GM19023 (cell line): ENCODE measurements around the gene PDZRN3.

ENCODE experiments used
- ATAC-seq: cut with Tn5 transposase; IDR thresholded peaks from one replicate; pipeline ENCODE4 v1.9.1; 2021; ENCODE audit warnings: mild to moderate bottlenecking, moderate library complexity; ENCODE audit not compliant: unreplicated experiment

The PDZRN3 gene

DNA sequence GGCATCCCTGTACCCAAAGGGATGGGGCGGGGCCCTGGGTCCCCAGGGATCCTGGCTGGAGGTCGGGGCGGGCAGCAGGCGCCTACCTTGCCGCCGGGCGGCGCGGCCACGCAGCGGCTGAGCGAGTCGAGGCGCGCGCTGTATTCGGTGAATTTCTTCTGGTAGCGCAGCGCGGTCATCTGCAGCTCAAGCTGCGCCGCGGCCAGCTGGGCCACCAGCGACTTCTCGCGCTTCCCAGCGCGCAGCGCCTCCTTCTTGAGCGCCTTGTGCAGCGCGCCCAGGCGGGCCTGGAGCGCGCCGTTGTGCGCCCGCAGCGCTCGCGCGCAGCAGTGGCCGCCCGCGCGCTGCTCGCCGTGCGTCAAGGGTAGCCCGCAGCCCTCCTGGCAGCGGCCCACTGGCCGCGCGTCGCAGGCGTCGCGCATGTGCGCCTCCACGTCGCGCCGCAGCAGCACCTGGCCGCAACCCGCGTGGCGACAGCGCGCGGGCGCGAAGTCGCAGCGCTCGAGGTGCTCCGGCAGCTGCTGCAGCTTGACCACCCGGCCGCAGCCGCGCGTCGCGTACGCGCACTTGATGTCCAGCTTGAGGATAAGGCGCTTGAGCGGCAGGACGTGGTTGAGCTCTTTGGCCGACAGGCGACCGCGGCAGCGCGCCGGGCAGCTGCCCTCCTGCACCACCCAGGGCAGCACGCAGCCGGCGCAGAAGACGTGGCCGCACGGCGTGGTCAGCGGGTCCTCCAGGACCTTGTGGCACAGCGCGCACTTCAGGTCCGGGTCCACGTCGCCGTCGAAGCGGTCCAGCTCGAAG lies 522 bp downstream of the PDZRN3 start:
- ATAC-seq: no peak

DNA sequence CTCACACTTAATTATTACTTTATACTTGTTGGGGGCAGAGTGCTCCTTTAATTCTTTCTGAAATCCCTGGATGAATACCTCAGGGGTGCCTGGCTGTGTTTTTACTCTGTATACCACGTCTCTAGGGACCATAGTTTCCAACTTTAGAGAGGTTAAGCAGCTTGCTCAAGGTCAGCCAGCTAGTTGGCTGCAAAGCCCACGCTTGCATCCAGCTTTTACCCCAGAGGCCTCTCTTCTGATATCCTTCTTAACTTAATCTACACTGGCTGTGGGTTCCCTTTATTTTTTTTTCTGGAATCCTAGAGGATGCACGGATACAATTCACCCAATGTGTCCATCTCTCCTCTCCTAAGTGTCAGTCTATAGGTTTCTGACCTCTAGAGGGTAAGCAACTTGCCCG lies 1.4 kb downstream of the PDZRN3 start:
- no peak for ATAC-seq

DNA sequence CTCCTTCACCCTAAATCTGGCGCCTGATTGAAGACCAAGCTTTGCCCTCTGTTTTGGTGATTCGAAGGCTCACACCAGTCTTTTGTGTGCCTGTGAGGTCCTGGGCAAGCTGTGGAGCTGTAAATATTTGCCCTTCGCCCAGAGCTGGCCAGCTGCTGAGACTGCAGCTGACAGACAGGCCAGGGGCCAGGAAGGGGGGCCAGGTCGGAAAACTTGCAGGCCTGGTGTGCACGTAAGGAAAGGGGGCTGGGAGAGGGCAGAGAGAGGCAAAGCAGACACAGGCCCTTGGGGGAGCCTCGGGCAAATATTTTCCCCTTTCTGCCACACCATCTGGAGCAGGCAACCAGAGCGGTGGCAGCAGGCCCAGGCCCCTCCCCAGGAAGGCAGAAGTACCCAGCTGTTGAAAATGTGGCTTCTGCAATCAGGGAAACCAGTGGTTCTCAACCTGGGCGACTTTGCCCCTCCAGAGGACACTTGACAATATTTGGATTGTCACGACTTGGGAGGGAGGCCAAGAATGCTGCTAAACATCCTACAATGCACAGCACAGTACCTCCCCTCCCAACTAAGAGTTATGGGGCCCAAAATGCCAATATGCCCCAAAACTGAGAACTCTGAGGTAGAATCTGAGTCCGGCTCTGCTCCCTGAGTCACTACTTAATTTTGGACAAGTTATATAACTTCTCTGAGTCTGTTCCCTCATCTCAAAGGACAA lies 2.5 kb downstream of the PDZRN3 start:
- no peak for ATAC-seq

DNA sequence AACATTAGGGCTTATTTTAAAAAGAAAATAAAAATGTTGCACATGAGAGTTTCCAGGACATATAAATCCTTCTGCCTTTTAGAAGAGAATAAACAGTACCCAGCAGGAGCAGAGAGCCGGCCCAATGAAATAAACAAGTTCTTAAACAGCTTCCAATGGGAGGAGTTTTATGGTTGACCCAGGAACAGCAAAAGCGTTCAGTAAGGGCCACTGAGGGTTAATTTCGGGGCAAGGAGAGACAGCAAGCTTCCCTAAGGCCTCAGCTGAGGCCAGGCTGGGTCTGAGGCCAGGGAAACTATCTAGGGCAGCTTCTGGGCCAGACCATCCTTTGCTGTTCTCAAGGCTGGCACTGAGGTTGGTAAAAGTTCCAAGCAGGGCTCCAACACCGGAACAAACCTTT lies 3.4 kb downstream of the PDZRN3 start:
- no peak for ATAC-seq

DNA sequence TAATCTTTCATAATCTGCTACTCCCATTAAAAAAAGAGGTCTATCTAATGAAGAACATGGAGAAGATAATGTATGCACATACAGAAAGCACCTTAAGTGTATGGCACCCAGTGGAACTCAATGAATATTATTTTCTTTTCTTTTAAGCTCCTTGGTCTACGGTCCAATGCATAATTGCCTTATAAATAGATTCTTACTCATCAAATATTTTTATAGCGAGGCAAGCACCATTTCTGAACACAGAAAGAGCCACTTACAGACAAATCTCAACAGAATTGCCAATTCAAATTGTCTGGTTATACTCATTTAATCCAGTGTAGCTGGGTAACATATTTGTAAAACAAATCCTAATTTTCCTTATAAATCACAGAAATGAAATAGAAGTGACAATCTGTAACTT lies 6.3 kb downstream of the PDZRN3 start:
- ATAC-seq: no peak

DNA sequence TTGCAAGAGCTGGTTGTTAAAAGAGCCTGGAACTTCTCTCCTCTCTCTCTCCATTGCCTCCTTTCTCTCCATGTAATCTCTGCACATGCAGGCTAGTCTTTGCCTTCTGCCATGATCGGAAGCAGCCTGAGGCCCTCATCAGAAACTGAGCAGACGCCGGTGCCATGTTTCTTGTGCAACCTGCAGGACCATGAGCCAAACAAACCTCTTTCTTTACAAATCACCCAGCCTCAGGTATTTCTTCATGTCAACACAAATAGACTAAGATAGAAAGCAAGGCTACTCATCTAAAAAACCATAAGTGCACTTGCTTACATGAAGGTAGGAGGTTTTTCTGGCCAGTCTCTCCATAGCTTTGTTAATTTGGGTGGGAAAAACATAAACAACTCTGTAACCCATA lies 8.7 kb downstream of the PDZRN3 start:
- ATAC-seq: no peak

DNA sequence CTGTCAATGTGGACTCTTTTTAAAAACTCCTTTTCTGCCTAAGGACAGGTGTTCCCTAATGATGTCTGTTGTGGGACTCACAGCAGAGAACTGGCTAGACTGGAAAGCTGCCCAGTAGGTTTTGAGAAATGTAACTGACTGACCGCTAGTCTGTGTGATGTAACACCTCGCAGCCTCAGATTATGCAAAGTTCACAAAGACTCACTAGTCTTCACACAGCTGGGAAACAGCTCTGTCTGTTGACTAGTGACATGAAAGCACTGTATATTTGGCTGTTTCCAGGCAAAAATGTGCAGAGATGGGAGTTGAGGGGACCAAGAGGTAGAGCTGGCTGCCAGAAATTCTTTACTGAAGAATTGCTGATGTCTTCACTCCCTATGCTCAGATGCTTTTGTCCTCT lies 10.3 kb downstream of the PDZRN3 start:
- no peak for ATAC-seq

DNA sequence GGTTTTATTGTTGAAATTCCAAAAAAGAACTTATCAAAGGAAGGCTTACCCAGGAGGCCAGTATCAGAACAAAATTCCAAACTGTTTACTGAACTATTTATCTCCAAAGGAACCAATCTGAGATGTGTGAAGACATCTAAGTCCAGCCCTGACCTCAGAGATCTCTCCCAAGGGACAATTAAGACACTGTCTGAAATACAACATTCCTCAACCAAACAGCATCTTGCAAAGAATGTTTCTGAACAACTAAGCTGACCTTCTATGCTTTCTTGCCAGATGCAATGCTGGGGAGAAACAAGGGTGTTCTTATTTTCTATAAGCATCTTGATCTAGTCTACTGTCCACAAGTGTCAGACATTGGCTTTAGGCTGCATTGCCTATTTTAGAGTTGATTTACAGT lies 13.6 kb downstream of the PDZRN3 start:
- no peak for ATAC-seq

DNA sequence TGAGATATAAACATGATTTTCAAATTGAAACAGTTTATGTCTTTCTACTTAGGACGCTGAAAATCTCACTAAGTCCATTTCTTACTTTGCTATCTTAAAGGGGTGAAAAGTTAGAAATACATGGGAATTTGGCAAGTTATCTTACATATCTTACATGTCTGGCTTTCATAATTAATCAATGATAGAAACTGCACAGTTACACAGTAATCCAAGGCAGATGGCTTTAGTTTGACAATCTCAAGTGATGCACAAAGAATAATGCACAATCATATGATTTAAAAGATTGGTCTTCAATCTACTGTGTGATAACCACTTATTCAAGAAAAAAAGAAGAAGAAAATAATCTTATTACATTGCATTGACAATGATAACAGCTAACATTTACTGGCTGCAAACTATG lies 14.2 kb downstream of the PDZRN3 start:
- no peak for ATAC-seq

DNA sequence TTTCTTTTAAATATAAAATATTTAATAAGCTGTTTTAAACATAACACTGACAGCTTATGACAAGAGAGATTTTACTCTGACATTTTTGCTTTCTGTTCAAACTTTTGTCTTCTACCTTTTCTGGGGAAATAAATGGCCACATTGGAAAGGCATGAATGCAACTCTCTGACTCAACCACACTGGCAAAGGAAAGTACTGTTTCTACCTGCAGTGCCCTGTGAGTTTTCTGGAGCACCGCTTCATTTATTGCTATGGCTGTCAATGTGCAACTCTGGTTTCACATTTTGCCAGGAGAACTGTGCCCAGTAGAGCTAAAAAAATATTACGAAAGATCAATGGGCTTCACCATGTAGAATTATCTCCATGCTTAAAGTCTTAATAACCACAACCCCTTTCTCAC lies 15.1 kb downstream of the PDZRN3 start:
- ATAC-seq: no peak

DNA sequence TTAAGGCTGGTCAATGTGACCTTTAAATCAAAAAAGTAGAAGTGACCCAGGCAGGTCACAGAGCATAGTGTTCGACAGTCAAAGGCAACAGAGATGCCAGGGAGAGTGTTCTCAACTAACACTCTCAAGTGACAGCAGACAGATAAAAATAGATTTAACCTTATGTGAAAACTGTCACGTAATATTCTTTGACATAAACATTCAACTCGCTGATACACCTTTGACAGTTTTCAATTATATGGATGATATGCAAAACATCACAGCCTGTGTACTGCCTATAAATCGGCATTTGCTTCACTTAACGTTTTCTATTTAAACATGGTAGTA lies 15.5 kb downstream of the PDZRN3 start:
- ATAC-seq: no peak

DNA sequence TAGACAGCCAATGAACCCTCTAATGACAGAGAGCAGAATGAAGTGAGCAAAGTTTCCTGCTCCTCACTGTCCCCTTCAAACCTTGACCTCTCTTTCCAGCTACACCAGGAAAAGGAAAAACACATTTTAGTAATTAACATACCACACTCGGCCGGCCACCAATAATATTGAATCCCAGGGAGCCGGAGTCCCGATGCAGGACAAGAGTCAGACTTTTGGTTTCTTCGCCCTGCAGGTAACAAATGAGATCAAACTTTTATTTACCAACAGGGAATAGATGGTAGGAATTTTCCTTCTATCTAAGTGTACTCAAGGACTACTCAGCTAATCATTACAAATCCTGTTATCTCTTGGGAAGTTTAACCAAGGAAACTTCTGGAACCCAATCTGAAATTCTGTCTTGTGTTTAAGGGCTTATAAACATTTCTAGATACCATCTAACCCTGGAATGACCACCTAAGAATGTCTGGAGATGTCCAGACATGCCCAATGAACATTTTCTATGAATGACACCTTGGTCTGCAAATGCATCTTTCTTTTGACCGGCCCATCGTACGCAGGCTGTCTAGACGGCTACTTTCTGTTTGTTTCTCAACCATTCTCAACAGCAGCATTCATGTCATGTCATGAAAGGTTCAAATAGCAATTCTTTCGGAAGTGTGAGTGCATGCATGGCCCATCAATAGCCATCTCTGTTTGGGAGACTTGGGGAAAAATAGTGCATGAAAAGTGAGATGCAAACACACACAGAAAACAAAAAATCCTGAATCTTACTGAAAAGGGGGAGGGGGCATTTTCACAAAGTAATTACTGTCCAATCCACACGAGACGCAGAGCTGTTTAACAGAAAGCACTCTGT lies 16.1 kb downstream of the PDZRN3 start:
- ATAC-seq: no peak

DNA sequence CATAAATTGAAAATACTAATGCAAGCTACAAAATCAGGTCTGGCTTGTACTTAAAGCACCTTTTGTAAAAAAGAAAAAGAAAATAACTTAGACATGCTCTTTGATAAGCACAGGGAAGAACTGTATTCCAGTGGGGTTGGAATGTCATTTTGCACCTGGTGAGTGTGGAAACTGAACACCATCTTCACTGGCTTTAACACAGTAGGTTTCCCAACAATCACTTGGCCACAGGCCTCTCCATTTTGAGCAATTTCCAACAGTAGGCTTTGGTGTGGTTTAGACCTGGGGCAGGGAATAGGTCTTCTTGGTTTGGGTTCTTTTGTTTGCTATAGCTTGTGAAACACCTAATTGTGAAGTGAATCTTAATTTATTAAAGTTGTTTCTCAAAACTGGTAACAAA lies 18.9 kb downstream of the PDZRN3 start:
- no peak for ATAC-seq

DNA sequence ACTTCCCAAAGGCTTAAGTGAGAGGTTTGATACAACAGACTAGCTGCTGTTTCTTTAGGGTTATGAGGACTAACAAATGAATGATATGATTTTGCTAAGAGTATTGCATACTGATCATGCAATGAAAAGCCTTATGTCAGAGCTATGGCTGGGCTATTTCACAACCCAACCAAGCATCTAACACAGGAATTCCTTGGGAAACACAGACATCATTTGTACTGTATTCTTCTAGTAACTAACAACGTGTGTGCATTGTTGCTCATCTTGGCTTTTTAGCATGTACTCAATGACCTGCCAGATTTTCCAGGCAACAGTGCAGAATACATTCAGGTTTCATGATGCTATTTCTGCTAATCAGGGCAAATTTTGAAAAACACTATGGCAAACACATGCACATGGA lies 19.3 kb downstream of the PDZRN3 start:
- ATAC-seq: no peak

DNA sequence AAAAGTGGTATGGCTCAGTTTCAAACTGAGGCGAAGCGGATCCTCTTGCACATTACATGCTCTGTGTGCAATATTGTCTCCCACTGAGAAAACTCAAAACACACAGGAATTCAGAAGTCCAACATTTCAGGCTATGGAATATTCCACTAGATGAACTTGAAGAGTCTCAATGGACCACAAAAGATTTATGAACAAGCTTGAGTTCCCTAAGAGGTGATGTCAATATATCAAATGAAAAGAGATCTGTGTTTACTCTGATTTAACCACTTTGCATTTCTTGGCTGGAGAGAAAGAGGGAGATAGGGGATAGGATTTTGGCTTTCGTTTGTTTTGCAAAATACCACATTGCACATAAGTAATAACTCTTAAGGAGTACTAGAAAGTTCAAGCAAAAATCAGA lies 20.3 kb downstream of the PDZRN3 start:
- no peak for ATAC-seq

DNA sequence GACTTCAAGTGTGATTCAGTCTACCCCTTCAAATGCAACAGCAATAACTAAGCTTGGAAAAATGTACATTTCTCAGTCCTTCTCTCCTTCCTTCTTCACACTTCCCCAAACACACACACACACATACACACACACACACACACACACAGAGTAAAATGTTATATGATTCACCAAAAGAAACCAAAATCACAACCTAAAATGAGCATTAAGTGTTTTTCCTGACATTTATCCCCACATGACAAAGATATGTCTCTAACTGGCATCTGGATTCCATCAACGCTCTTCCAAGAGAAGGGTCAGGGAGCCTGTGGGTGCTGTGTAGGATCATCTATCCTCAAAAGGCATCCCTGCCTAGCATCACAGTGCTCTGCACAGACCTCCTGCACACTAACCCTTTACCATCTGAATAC lies 21.0 kb downstream of the PDZRN3 start:
- ATAC-seq: no peak

DNA sequence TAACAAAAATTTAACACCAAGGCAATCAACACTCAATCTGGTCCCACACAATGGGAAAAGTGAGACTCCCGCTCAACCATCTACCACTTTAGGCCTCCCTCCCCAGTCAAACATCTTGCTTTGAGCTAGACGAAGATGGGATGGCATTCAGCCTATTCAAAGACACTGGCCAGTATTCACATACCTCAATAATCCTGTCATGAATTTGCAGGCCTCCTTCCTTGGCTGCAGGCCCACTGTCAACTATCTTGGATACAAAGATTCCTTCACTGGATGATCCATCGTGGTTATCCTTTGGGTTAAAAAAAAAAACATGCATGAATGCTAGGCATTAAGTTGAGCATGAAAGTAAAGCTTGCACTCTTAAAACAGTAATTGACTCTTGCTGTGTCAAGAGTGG lies 22.6 kb downstream of the PDZRN3 start:
- ATAC-seq: no peak

DNA sequence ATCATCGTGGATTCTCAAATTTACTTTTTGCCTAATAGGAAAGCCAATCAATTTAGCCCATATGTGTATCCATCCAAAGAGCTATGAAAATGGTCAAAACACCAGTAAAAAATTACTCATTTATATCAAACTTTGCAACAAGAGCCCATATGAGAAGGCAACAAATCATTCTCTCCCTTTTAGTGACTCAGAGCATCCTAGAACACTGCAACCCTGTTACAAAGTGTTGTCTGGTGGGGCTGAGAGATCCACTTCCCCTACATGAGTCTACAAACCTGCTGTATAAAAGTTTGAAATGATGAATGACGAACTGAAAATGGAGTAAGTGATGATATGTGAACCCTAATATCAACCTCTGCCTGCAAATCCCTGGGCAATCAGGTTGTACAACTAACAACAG lies 23.3 kb downstream of the PDZRN3 start:
- no peak for ATAC-seq

DNA sequence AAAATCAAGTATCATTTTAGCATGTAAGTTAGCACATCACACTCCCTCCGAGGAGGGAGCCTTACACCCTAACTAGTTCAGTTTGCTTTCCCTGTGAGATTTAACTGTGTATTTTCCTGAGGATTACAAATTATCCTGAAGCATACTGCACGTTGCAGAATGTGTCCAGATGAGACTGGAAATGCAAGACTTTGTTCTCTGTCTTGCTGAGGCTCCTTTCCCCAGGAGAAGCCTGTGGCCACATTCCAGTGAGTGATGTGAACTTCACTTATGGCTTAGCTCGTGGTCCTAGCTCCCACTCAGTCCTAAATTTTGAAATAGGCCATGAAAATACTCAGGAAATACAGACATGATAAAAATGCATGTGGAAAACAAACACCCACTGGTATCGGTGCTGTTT lies 23.7 kb downstream of the PDZRN3 start:
- no peak for ATAC-seq

DNA sequence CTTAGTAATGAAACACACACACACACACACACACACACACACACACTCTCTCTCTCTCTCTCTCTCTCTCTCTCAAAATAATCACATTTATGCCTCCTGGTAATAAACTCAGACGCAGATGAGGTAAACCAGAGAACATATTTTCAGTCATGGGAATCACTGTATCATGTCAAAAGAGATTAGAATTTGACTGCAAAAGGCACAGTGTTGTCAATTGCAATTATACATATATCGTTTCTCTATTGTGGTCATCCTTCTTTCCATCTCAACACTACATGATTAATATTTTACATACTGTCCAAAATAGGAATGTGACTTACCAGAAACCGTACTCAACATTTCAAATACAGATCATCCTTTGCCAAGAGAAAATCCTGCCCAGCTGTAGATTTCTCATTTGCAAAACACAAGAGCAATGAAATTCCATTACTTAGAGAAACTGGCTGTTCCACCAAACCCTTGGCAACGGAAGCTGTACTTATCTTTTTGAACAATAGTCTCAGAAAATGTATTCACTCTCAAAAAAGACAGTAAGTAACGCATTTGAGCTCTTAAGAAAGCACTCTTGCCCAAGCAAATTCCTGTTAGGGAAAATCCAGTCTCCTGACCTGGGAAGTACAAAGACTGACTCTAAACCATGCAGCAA lies 24.3 kb downstream of the PDZRN3 start:
- no peak for ATAC-seq

DNA sequence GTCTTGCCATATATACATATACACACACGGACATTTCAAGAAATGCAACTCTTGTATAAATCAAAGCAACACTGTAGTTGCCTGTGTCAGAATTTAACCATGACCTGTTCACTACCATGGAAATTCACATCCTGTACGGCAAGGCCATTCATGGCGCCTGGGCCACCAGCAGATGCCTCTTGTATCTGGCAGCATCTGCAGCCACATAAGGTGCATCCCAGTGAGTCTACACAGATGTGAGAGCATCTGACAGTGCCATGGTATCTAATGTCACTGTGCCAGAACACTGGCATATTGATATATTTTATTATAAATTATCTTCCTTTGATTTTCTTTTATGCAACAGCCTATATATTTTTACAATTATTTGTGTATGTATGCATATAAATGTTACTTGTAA lies 25.1 kb downstream of the PDZRN3 start:
- no peak for ATAC-seq
